Activated CD4-positive, alpha-beta T cell treated with anti-CD3 and anti-CD28 coated beads, Interleukin-2, Interleukin-4, amounts not matched to agents 100 ng/mL and 50 ng/mL, durations not matched to agents 16 hours and 8 hours (primary cell): ENCODE results near the gene COL5A1.
"Not testable (repeated sequence)": the region's sequence is repeated elsewhere in the genome, so short reads cannot be mapped to it uniquely, and the experiment has no call there.

Experiments
- DNase-seq: peaks from one replicate; pipeline ENCODE4 v3.0.0-alpha.2; 2020; ENCODE audit warnings: low spot score

COL5A1 gene

DNA sequence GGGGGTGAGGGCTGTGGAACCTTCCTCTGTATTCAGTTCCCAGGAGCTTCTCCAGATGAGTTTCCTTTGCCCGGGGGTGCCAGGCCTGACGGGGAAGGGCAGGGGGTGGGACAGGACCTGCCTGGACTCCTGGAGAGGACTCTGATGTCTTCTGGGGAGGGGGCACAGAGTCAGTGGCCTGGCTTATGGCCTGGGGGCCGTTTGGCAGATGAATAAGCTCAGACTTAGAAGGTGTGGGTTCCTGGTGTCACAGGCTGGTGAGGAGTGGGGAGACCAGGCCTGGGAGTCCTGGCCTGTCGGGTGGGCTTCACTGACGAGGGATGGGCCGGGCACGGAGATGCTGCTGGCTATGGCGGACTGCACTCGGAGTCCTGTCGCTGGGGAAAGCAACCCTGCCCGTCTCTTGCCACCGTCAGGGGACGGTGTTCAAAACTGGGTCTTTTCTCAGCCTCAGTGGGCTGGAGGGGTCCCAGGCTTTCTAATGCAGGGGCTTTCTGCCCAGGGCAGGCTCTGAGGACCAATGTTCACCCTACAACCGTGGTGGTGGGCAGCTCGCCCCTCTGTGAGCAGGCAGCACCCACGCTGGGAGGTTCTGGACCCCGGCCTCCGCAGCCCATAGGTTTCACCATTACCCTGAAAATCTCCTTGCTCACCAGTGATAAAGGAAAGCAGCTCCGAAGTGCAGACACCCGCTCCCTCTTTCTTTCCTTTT is 16.2 kb downstream of the COL5A1 start:
- no peak for DNase-seq

- no peak for DNase-seq
These were observed 16.9 kb downstream of the COL5A1 start for GRCh38 chr9:134658378-134658955.

DNA sequence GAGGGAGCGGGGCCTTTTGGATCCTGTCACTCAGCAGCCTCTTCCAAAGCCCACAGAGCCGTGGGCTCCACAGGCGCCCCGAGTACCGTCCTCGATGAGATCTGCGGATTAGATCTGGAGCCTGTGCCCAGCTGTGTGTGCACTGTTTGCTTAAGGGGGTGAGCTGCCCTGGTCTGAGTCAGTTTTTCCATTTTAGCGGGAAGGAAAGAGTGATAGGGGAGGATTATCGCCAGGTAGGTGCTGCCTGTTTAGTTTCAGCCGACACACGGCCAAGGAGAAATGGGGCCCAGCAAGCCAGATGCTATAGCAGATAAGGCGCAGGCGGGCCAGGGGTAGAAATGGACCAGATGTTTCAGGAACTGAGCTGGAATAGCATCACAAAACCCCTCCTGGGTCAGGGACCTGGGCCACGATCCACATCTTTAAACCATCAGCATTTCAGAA is 18.1 kb downstream of the COL5A1 start:
- no peak for DNase-seq

DNA sequence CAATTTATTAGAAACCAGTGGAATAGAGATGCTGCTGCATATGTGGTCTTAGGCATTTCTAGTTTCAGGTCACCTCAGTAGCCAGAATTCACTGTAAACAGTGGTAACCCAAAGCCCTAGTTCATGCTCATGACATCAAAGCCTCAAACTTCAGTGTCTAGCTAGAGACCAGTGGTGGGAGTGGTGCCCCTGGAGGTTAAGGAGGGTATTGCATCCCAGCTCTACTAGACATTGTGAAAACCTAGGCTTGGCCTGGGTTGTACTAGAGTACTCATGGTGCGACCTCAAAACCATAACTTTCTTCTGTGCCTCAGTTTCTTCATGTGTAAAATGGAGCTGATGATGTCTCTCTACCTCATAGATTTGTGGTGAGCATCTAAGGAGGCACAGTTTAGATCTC is 18.8 kb downstream of the COL5A1 start:
- no peak for DNase-seq

- DNase-seq, result no peak
These were observed 19.7 kb downstream of the COL5A1 start for GRCh38 chr9:134661299-134661698.

DNA sequence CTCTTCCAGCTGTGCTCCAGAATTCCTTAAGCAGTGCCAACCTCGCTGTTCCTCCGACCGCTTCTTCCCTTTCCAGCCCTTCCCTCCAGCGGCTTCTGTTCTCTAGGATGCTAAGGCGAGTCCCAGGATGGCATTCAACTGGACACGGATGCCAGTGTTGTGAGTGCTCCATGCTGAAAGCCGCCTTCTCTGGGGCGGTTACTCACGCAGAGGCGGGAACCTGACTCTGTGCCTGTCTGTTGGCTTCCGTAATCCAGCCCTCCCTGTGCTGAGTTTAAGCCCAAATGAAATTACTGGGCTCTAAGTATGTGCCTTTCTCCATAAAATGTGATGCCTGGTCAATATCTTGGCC is 20.2 kb downstream of the COL5A1 start:
- no peak for DNase-seq

- DNase-seq, result no peak
These were observed 20.7 kb downstream of the COL5A1 start for GRCh38 chr9:134662143-134662876.

DNA sequence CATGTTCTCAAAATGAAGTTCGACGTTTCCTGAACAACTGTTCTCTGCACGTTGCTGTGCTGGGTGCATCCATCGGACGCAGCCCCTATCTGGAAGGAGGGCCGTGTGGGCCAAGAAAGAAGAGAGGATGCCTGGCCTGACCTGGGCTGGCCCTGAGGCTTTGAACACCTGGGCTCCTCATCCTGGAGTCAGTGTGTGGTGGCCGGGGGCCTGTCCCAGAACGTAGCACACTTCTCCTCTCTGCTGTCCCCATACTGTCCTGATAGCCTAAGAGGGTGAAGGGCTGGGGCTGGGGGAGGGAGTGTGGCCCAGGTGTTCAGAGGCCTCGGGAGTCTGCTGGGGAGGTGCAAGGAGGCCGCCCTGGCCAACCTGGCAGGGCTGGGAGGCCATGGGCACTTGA is 21.5 kb downstream of the COL5A1 start:
- no peak for DNase-seq

- DNase-seq, result no peak
These were observed 22.3 kb downstream of the COL5A1 start for GRCh38 chr9:134663753-134664415.

GRCh38 chr9:134664446-134664845 is 22.8 kb downstream of the COL5A1 start:
- no peak for DNase-seq

- DNase-seq, result no peak
These were observed 24.6 kb downstream of the COL5A1 start for GRCh38 chr9:134666208-134666607.

- DNase-seq, result no peak
These were observed 25.2 kb downstream of the COL5A1 start for GRCh38 chr9:134666831-134667230.

DNA sequence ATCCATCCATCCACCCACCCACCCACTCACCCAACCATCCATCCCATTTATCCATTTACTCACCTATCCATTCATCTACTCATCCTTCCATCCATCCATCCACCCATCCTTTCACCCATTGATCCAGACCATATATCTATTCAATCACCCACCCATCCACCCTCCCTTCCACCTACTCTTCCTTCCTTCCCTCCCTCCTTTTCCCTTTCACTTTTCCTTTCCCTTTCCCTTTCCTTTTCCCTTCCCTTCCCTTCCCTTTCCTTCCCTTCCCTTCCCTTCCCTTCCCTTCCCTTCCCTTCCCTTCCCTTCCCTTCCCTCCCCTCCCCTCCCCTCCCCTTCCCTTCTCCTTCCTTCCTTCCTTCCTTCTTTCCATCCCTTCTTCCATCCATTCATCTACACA is 27.4 kb downstream of the COL5A1 start:
- not testable (repeated sequence) for DNase-seq

DNA sequence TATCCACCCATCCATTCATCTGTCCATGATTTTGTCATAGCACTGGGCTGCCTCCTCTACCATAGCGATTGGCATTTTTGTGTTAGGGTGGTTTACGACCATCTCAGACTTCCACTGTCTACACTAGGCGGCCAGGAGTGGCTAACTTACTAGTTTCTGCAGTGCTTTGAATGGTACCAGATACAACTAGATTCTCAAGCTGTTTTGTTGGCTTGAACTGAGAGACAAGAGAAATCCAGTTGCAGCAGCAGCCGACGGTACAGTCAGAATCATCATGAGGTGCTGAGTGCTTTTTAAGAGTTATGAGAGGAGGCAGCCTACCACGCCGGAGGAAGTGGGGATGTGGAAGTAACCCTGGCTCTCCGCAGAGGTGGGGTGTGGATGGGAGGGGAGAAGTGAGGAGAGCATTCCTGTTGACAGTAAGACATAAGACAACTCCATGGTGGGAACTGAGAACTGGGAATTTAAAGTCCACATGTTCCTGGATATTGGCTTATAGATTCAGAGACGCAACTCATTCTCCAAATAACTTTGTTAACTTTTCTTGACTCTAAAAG is 27.9 kb downstream of the COL5A1 start:
- DNase-seq, result no peak

DNA sequence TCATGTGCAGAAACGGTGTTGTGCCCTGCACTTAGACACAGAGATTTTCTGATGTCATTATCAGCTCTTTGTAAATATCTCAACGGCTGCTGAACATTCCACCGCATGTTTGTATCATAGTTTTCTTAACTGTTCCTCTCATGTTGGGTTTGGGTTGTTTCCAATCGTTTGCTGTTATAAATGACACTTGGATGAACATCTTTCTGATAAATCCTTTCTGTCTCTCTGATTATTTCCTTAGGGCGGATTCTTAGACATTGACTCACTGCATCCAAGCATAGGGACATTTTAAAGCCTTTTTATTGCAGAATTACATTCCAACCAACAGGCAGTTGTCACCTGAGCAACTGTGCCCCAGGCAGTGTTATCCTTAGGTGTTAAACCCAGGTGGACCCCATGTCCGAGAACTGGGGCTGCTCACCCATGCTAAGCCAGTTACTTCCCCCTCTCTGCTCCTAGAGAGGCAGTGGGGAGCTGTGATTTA is 28.5 kb downstream of the COL5A1 start:
- no peak for DNase-seq

GRCh38 chr9:134670851-134671281 is 29.3 kb downstream of the COL5A1 start:
- DNase-seq, result no peak

DNA sequence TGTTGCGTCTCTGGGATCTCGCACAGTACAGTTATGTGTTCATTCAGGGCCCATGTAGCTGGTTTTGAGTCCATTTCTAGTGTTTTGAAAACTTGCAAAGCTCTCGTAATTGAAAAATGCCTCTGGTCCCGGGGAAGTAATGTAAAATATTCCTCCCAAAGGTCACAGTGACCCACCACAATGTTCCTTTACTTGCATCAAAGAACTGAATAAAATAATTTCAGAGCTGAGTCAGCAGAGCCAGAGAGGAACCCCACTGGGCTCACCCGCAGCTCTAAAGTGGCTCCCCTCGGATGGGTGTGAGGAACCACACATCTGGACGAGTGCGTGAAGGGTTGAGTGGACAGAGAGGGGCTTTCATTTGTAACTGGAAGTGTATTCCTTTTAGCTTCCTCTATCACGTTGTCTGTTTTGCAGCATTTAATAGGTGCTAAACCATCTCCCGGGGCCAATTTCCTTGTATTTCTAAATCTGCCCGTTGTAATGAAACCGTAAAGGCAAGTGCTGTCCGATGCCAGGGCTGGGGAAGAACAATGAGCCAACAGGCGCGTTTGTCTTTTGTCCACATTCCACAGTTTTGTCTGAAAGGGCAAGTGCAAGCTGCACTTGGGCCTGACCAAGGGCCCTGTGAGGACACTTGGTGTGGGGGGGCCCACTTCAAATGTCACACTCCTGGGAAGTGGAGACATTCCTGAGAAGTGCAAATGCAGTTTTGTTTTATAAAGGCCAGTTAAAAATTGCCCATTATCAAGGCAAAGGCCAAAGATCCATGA is 29.9 kb downstream of the COL5A1 start:
- no peak for DNase-seq

DNA sequence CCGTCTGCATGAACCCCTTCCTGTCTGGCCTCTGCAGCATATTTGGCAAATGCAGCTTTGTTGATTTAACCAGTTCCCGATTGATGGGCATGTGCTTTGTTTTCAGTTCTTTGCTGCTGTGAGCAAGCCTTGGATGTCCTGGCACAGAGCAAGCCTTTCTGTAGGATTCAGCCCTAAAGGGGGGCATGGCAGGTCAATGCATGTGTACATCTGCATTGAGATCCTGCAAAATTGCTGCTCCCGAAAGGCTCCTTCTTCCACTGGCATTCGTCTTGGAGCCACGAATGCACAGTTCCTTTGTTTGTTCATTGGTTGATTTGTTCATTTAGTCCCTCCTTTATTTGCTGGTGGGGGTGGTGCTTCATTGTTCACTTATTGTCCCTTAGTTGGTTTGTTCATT is 34.8 kb downstream of the COL5A1 start:
- no peak for DNase-seq

- DNase-seq, result no peak
These were observed 35.3 kb downstream of the COL5A1 start for GRCh38 chr9:134676886-134677285.

DNA sequence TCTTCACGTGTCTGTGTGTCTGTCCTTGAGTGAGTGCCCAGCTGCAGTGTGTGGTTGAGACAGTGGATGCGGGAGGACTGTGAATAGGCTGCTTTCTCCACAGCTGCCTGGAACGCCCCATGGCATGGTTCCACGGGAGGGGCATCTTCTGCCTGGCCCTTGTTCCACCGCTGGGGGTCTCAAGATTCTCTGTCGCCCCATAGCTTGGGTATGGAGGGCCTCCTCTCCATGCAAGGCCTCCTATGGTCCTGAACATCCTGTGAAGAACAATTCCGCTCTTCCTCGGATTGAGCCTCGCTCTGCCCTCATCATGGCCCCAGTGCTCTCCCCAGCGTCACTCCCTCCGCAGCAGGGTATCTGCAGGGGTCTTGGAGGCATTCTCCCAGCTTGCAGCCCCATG is 36.1 kb downstream of the COL5A1 start:
- DNase-seq, result no peak

GRCh38 chr9:134678206-134678605 is 36.6 kb downstream of the COL5A1 start:
- no peak for DNase-seq
